DMS153 treated with DMSO at 0.1 percent for 48 hours (cell line): ENCODE results near the gene TNFRSF6B.
A peak's percentile ranks its signal among the peaks of the same experiment; 100 is the strongest.
"Not testable (repeated sequence)": the region's sequence is repeated elsewhere in the genome, so short reads cannot be mapped to it uniquely, and the experiment has no call there.

Source experiments
- DNase-seq: peaks from one replicate; lab custom pipeline; 2025; ENCODE audit not compliant: unreplicated experiment; lab: John Stamatoyannopoulos, UW

Gene TNFRSF6B

DNA sequence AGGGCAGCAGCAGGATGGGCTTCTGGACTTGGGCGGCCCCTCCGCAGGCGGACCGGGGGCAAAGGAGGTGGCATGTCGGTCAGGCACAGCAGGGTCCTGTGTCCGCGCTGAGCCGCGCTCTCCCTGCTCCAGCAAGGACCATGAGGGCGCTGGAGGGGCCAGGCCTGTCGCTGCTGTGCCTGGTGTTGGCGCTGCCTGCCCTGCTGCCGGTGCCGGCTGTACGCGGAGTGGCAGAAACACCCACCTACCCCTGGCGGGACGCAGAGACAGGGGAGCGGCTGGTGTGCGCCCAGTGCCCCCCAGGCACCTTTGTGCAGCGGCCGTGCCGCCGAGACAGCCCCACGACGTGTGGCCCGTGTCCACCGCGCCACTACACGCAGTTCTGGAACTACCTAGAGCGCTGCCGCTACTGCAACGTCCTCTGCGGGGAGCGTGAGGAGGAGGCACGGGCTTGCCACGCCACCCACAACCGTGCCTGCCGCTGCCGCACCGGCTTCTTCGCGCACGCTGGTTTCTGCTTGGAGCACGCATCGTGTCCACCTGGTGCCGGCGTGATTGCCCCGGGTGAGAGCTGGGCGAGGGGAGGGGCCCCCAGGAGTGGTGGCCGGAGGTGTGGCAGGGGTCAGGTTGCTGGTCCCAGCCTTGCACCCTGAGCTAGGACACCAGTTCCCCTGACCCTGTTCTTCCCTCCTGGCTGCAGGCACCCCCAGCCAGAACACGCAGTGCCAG lies at the start of gene TNFRSF6B:
Gene TNFRSF6B, plus strand, starts transcription at position 25 of the 729 bp plus-strand sequence. Its CDS starts 116 bp downstream, at position 141.
- no peak for DNase-seq

DNA sequence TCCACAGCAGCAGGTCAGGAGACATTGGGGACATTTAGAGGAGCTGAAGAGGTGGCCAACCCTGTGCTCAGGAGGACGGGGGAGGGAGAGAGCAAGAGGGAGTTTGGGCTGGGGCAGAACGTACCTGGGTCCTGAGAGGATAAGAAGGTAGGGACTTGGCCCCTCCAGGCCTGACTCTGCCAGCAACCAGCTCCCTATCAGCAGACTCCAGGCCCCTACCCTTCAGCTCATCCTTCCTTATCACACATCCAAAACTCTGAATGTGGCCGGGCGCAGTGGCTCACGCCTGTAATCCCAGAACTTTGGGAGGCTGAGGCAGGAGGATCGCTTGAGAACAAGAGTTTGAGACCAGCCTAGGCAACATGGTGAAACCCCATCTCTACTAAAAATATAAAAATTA lies 48.3 kb upstream of the TNFRSF6B start:
- no peak for DNase-seq

DNA sequence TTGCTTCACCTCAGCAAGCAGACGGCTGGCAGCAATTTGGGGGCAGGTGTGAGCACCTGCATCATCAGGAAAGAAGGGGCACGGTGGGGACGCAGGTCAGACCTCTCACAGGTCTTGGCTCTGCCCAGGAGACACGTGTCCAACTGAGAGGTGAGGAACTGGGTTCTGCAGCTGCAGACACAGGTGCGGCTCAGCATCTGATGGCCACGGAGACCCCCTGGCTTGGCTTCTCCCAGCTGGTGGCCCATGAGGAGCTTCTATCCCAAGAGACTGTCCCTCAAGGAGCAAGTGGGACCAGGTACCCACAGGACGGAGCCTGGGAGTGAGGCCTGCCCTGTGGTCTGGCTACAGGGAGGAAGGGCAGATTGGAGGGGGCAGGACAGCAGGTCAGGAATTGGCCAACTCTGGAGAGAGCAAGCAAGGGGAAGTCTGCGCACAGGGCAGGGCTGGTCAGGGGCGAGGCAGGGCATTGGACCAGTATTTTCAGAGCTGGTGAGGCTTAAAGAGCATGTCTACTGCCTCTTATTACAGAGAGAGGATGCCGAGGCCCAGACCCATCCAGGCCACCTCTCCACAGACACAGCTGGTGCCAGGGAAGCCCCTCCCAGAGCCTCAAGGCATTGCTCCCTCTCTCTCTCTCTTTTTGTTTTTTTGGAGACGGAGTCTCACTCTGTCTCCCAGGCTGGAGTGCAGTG lies 47.4 kb upstream of the TNFRSF6B start:
- DNase-seq = no peak

- DNase-seq = not testable (repeated sequence)
Observed at GRCh38 chr20:63650486-63650885, 46.0 kb upstream of the TNFRSF6B start.

GRCh38 chr20:63651942-63652191 lies 44.6 kb upstream of the TNFRSF6B start:
- no peak for DNase-seq

DNA sequence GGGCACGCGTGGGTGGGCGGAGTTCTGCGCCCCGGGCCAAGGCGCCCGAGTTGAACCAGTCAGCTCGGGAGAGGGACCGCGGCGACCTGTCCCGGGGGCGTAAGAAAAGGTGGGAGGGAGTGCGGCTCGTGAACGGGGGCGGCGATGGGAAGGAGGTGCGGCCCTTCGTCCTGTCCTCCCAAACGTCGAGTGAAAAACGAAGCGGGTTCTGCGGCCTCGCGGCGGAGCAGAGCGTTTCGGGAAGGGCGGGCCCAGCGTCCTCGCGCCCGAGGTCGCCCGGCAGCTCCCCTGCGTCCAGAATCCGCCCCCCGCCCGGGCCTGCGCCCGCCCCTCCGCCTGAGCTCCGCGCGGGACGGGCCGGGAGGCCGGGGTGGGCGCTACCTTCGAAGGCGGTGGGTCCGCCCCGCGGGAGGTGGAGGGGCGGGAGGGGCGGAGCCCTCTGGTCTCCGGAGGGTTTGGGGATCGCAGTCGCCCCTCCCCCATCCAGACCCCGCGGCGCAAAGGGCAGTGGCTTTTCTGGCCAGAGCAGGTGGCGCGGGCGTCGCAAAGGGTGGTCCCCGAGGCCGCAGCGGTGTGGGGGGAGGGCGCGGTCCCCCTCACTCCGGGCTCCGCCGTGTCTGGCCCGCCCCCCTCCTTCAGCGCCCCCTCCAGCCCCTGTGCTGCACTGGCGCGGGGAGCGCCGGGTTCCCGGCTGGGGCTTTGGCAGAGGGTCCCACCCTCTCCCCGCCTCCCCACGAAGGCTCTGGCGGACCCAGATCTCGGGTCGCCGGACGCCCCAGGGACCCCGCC lies 44.1 kb upstream of the TNFRSF6B start:
- DNase-seq = no peak

DNA sequence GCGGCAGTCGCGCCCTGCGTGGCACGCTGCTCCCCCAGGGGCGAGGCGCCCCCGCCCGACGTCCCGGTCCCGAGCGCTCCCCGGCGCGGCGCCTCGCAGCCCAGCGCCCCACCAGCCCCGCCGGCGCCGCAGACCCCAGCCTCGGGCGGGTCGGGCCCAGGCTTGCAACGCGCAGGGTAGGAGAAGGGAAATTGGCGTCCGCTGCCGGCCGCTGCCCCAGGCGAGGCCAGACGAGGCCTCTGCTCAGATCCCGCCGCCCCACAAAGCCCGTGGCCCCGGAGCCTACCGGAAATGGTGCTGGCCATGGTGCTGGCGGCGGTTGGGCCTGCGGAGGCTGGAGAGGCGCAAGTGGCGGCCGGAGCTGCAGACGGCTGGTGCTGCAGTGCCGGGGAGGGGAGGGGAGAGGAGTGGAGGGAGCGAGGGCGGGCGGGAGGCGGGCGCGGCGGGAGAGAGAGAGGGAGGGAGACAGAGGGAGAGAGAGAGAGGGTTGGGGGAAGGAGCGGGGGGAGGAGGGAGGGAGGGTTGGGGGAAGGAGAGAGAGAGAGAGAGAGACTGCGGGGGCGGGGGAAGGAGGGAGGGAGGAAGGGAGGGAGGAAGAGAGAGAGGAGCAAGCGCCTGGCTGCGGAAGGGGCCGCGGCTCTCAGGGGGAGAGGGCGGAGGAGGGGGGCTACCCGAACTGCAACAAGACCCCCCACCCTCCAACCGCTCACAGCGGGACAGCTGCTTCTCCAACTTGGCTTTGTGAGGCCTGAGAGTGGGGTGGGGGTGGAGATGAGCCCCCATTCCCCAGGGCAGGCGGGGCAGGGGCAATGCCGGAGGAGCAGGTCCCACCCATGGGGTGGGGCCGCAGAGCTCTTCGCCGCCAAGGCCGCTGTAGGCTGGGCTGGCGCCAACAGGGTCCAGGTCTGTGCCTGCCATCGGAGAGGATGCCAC lies 43.1 kb upstream of the TNFRSF6B start, which contains the start of gene STMN3:
Gene STMN3, minus strand, starts transcription at position 384 of the 933 bp plus-strand sequence. Its CDS starts 79 bp downstream, at position 305.
- peak; percentile 70 for DNase-seq

- DNase-seq = no peak
Observed at GRCh38 chr20:63653974-63654668, 42.3 kb upstream of the TNFRSF6B start.

DNA sequence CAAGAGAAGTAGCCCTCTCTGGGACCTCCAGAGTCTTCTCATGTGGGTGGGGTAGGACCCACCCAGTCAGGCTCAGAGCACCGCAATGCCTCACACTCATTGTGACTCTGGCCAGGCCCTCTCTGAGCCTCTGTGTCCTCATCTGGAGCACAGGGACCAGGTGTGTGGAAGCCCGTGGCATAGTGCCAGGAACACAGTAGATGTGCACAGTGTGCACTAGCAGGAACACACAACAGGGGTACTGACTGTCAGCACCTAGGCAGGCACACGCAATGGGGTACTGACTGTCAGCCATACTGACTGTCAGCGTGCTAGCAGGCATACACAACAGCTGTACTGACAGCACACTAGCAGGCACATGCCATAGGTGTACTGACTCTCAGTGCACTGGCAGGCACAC lies 41.2 kb upstream of the TNFRSF6B start:
- no peak for DNase-seq

DNA sequence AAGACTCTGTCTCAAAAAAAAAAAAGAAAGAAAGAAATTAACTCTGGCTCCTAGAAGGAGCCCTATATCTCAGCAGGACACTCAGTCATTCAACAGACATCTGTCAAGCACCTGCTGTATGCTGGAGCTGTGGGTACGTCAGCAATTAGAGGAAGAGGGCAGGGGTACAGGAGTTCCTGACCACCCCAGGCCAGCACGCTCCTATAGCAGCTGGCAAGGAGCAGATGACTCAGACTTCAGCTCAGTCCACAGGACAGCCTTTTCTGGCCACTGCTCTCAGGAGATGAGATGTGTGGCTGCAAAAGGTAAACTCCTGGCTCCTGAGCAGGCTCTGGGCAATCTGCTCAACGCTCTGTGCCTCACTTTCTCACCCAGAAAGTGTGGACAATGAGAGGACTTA lies 40.0 kb upstream of the TNFRSF6B start:
- no peak for DNase-seq

DNA sequence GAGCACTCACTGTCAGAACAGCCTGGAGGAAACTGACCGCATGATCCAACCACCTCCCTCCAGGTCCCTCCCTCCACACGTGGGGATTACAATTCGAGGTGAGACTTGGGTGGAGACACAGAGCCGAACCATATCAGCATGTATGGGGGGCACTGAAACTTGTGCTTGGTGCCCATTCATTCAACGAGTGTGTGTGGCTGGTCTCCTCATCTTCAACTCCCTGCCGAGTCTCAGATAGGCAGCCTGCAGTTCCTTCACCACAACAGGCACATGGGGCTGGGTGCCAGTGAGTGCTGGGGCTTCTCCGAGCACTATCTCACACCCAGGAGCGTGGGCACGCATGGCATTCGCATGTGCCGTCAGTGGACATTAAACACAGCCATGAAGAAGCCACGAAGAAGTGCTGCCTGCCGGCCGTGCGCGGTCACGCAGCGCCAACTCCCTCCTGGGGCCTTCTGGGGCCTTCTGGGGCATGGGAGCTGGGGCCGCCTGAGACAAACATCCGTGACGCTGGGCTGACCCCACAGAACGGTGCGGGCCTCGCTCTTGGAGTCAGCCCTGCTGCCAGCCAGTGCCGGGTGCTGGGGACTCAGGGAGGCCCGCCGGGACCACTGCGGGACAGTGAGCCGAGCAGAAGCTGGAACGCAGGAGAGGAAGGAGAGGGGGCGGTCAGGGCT lies 39.1 kb upstream of the TNFRSF6B start:
- no peak for DNase-seq

- DNase-seq = peak; percentile 87
Observed at GRCh38 chr20:63657937-63658748, 38.3 kb upstream of the TNFRSF6B start, which contains the start of gene RTEL1. Gene RTEL1 (plus strand): TSS chr20:63658312. CDS start chr20:63659403, 1,091 bp downstream.

- DNase-seq = no peak
Observed at GRCh38 chr20:63658749-63659187, 37.7 kb upstream of the TNFRSF6B start.

DNA sequence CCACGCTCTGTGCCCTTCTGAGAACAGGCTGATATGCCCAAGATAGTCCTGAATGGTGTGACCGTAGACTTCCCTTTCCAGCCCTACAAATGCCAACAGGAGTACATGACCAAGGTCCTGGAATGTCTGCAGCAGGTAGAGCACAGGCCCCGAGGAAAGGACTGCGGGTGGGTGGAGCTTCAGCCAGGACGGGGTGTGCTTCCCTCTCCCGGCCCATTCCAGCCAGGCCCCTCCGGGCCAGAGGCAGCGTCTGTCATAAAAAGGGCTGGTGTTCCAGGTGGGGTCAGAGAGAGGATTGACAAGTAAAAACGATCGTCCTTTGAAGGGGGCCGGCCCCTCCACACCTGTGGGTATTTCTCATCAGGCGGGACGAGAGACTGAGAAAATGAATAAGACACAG lies 37.1 kb upstream of the TNFRSF6B start:
- DNase-seq = no peak

GRCh38 chr20:63660174-63660573 lies 36.3 kb upstream of the TNFRSF6B start:
- DNase-seq = not testable (repeated sequence)

- DNase-seq = no peak
Observed at GRCh38 chr20:63660622-63661021, 35.8 kb upstream of the TNFRSF6B start.

GRCh38 chr20:63661108-63661507 lies 35.3 kb upstream of the TNFRSF6B start:
- no peak for DNase-seq

DNA sequence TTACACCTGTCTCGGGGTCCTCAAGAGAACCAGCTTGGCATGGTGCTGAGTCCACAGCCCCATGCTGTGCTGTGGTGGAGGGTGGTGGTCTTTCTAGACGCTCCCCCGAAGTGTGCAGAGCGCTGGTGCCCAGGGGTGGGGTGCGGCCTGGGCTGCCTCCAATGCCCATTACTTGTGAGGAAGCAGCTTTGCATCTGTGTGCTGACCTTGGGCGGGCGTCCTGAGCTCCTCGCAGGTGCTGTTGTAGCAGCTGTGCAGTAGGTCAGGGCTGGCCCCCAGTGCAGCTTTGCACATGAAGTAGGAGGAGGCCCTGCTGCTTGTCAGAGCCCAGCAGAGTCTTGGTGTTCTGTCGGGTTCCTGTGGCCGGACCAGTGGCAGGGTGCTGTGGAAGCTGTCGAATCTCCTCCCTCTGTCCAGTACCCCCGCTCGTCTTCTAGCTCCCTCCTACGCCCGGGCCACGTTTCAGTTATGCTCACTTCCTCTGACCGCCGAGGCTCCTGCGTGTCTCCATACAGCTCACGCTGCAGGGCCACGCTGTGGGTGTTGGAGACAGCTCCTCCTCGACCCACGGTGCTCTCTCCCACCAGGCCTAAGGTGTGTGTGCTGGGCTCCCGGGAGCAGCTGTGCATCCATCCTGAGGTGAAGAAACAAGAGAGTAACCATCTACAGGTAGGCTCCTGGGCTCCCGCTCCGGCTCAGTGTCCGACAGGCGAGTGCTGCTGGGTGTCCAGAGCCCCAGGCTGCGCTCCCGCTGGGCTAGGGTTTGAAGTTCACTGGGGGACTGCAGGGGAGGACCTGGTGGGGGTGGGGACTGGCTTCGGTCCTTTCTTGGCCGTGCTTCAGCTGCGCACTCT lies 34.3 kb upstream of the TNFRSF6B start:
- no peak for DNase-seq
